Fibroblast of villous mesenchyme (primary cell): ENCODE results near the gene BRICD5. TPM values are rescaled to one million over a fixed set of nuclear protein-coding genes. Genes with fewer than 3 reads are reported as not detected.

Experiments
- DNase-seq: peaks from one replicate; pipeline ENCODE4 v3.0.0-alpha.2; 2010; ENCODE audit warnings: low read depth
- H3K4me3 ChIP-seq: 2 replicates; pipeline ENCODE4 v1.5.1; 2011; ENCODE audit warnings: low read depth, mild to moderate bottlenecking, low read length
- CTCF ChIP-seq: IDR thresholded peaks from 2 replicates; pipeline ENCODE4 v1.5.1; 2012; ENCODE audit warnings: low read depth, mild to moderate bottlenecking, low read length; ENCODE audit not compliant: insufficient read depth
- total RNA-seq: library from RNA; depleted of rRNA; stranded (reverse); fragments of >200 nt; gene quantifications from 2 replicates; pipeline ENCODE4 v1.2.3, GENCODE V29; 2012

The BRICD5 gene
- total RNA-seq, 1 donor: 1.7 TPM

- peak; percentile 68 for TF ChIP-seq CTCF
- DNase-seq: peak; percentile 97
- peak within 1 kb of the TSS; percentile 76 for H3K4me3 ChIP-seq
Measured at GRCh38 chr16:2251296-2252111, 40.8 kb upstream of the BRICD5 start, which contains the start of gene ECI1. ECI1 (minus strand) TSS chr16:2251587; CDS start chr16:2251566, 21 bp downstream.

- TF ChIP-seq CTCF: no peak
- peak; percentile 44 for DNase-seq
Measured at GRCh38 chr16:2250652-2251295, 40.1 kb upstream of the BRICD5 start.

DNA sequence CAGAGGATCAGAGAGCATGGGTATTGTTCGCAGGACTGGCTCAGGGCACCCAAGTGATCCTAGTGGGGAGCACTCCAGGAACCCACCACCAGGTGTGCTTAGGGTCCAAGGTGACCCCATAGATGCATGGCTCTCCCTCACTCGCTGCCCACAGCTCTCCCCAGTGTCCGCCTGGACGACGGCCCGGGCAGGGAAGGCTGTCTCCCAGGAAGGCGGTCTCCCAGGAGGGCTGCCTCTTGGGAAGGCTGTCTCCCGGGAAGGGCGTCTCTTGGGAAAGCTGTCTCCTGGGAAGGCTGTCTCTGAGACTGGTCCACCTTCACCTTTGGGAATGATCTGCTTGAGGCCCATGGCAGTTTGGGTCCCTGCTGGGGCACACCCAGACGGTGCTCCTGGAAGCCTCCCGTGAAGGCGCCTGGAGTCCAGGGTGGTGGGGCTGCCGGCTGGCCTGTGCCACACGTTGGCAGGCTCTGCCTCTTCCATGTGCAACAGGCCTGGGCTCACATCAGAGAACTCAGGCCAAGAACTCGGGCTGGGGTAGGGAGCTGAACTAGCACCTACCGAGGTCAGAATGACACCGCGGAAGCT, 35.7 kb upstream of the BRICD5 start:
- no peak for DNase-seq
- H3K4me3 ChIP-seq: no peak overlapping the region
- no peak for TF ChIP-seq CTCF

More at GRCh38 chr16:2250652-2251295, 40.1 kb upstream of the BRICD5 start:
- peak overlapping the region; percentile 76 for H3K4me3 ChIP-seq

DNA sequence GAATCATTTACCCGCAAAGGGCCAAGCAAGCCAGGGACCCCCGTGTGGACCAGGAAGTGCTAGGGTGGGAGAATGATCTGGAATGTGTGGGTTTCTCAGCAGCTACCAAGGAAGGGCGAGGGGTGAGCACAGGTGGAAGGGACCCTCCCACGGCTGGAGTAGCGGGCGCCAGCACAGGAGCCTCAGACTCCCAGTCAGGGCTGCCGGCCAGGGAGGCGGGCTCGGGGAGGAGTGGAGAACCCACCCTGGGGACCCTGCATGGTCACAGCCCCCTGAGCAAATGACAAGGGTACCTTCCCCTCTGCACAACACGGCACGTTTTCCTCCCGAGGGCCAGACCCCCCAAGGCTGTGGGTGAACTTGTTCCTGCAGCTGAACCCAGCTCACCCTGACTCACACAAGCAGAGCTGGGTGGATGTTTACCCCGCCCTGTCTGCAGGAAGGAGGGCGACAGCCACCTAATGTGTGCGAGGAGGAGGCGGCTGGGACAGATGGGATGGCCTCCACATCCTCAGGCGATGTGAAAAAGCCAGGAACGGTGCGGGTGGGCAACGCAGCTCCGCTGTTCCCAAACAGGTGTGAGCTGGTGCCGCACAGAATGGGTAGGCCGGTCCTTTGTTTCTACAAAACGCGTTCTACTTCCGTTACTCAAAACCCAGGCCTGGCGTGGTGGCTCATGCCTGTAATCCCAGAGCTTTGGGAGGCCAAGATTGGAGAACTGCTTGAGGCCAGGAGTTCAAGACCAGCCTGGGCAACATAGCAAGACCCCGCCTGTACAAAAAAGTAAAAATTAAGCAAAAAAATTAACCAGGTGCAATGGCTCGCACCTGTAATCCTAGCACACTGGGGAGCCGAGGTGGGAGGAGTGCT, 34.5 kb upstream of the BRICD5 start:
- H3K4me3 ChIP-seq: no peak overlapping the region
- no peak for DNase-seq
- no peak for TF ChIP-seq CTCF

GRCh38 chr16:2244301-2244700, 33.6 kb upstream of the BRICD5 start:
- TF ChIP-seq CTCF: no peak
- no peak overlapping the region for H3K4me3 ChIP-seq
- DNase-seq: no peak

DNA sequence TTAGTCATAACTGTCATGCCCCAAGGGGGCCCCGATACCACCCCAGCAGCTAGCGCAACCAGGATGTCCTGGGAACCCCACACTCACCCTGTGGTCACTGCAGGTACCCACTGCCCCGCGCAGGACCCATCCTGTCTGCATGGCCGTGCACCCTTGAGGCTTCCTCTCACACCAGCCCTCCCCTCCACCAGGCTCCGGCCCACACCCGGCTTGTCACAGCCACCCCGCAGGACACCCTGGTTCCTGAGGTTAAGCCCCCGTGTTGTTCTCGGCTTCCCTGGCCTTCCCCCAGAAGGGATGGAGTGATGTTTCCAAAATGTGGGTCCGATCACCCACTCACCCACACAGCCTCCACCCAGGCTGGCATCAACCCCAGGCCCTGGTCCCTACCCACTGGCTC, 33.1 kb upstream of the BRICD5 start:
- no peak overlapping the region for H3K4me3 ChIP-seq
- DNase-seq: no peak
- no peak for TF ChIP-seq CTCF
